GM21825 (cell line): ENCODE measurements around the gene SUPV3L1.

Experiments used
- ATAC-seq: cut with Tn5 transposase; IDR thresholded peaks from one replicate; pipeline ENCODE4 v1.9.1; 2021; ENCODE audit warnings: mild to moderate bottlenecking, moderate library complexity; ENCODE audit not compliant: unreplicated experiment

SUPV3L1 gene

DNA sequence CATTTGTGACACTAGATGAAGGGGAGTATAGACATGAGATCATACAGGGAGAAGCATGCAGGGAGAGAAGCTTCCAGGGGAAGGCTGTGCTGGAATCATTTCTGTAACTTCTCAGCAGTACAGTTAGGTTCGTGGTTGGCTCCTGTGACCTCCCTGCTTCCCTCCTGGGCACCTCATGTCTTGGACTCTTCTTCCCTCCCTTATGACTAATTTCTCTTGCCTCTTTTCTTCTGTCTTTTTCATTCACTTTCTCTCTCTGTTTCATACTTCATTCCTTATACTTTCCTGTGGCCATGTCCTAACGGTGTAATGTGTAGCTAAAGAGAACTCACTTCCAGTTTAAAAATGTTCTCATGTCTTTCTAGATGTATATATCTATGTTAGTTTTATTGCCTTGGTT is 21.0 kb downstream of the SUPV3L1 start:
- ATAC-seq: no peak

DNA sequence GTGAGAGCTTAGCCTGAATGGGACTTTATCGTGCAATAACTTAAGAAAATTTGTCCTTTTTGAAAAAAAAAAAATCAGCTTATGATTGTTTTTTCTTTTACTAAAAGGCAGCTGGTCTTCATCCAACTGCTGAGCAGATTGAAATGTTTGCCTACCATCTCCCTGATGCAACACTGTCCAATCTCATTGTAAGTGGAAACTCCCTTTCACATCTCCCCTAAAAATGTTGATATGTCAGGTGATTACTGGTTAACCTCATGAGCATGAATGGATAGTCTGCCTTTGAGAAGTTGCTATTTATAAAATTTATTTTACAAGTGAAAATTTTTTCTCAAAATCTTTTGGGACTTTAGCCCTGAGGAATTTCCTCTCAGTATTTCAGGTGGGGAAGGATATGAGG is 22.3 kb downstream of the SUPV3L1 start:
- ATAC-seq: no peak

DNA sequence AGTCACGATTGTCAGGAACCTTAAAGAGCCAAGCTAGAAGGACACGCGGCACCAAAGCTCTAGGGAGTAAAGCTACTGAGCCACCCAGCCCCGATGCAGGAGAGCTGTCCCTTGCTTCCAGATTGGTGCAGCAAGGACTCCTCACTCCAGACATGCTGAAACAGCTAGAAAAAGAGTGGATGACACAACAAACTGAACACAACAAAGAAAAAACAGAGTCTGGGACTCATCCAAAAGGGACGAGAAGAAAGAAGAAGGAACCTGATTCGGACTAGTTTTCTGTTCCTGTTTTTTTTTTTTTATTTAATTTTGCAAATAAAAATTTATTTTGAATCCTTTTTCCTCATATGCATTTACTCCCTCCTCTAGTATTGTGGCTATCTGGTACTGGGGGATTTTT is 28.7 kb downstream of the SUPV3L1 start:
- ATAC-seq: no peak

DNA sequence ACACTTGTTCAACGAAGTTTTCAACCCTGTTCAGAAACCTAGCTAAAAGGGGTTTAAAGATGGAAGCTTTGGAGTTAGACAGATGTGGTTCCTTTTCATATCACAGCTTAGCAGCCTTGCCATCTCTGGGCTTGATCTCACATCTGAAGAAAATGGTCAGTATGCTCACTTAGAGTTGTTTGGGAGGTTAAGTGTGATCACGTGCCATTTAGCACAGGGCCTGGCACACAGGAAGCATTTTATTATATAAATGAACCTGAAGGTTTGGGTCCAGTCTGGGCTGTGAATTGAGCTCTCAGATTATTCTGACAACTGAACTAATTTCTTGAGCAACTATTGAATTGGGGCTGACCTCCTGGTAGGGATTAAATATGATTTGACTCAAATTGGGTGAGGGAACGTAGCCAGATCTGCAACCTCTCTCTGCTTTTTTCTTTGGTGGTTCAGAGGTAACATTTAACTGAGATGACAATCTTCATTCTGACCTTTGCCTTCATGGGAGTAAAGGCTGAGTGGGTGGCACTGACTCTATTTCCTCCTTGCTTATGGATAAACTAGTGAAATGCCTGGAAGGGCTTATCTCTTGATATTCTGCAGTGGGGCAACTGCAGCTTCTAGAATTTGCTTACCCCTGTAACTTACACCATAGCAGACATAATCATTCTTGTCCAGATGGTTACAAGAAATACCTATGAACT is 29.9 kb downstream of the SUPV3L1 start:
- no peak for ATAC-seq

DNA sequence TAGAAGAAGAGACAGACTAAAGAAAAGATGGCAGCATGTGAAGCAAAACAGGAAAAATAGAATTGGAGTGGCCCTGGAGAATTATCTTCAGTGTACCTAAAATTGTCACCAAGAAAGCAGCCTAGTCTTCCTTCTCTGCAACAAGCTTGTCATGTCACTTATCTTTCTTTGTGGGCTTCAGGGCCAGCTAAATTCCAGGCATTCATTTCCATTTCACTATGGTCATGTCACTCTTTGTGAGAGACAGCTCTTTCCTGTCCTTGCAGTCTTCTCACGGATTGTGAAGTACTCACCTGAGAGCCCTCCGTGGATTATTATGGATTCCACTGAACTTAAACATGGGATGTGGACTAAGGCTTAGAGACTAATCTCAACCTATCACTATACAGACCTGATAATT is 31.1 kb downstream of the SUPV3L1 start:
- ATAC-seq: no peak

DNA sequence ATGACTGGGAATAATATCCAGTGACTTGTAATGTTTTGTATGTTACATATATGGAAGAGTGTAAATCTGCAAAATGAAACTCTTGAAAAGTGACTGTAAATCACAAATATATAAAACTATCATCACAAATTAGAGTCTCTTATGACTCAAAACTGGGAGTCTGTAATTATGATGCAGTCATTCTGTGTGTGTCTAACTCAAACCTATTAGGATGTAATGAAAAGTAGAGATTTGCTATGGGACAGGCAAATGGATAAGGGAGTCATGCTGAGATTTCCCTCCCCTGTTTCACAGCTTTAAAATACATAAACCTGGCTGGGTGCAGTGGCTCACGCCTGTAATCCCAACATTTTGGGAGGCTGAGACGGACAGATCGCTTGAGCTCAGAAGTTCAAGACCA is 31.5 kb downstream of the SUPV3L1 start:
- ATAC-seq: no peak

DNA sequence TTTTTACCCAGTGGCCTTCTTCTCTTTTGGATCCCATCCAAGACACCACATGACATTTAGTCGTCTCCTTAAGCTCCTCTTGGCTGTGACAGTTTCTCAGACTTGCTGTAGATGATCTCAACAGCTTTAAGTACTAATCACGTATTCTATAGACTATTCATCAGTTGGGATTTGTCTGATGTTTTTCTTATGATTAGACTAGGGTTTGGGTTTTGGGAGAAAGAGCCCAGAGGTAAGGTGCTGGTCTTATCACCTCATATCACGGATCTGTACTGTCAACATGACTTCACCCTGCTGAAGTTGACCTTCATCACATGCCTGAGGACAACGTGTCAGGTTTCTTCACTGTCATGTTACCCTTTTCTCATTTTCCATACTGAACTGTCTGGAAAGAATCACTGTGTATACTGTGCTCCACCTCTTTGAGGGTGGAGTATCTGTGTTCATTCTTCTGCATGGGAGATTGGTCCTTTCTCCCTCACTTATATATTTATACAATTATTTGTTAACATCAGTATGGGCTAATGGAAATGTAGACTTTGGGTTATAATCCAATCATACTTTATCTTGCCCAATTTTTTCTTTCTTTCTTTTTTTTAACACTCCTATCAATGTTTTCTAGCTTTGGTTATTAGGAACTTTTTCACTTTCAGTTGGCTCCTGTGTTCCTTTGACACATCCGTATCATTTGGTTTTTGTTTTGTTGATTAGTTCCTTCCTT is 33.7 kb downstream of the SUPV3L1 start:
- ATAC-seq: no peak

DNA sequence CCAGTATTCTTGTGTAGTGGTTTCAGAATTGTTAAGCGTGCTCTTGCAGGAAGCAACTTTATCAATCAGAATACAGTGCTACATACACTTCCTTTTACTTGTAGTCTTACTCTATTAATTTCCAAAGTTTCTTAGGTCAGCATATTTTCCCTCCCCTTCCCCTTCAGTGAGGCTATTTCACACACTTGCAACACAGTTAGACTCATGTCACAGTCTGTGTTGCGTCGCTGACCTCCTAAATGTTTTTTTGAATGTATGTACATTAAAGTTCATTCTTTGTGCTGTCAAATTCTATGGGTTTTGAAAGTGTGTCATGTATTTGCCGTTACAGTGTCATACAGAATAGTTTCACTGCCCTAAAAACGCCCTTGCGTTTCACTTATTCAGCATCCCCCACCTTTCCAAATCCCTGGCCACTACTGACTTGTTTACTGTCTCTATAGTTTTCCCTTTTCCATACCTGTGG is 34.7 kb downstream of the SUPV3L1 start:
- no peak for ATAC-seq

DNA sequence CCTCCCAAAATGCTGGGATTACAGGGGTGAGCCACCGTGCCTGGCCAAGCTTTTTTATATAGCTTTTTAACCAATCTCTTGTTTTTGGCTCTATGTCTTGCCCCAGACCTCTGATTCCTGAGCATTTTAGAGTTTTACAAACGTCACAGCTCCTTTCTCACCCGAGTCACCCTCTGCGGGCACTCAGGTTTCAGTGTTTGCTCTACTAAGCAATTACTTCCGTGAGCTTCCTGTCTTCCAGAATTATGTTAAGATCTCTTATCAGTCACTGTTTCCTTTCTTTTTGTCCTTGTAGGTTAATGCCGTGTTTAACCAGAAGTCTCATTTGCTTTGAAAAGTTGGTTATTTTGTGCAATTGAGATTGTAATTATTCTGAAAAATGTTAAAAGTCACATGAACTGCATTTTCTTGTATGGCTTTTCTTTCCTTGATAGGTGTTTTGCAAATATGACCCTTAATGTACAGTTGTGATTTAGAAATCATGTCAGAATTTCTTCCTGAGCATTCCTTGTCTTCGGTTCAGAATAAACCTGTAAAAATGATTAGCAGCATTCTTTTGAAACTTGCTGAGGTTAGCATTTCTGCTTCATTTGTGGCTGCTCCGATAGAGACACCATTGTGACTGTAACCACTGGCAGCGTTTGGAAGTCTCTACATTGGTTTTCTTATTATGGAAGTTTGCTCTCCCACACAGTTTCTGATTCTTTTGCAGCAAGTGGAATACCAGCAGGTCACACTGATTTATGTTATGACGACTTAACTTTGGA is 35.6 kb downstream of the SUPV3L1 start:
- no peak for ATAC-seq

DNA sequence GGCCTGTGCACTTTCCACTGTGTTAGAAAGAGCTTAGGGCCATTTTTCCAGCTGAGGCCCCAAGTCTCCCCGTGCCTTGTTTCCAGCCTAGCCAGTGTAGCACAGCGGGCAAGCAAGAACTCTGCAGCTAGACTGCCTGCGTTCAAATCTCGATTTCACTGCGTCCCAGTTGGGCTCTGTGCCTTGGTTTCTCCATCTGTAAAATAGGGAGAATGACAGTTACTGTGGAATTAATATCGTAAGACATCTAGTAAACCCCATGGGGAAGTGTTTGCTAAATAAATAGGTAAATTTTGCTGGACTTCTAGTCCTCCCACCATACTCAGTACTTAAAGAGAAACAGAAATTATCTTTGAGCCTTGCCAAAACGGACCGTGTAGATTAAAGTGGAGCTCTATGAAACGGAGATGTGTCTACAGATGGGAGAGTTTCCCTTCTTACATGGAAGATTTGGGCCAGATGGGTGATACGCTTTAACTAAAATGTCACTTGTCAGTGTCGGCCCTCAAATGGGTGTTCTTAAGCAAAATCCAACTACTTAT is 36.6 kb downstream of the SUPV3L1 start:
- ATAC-seq: no peak

DNA sequence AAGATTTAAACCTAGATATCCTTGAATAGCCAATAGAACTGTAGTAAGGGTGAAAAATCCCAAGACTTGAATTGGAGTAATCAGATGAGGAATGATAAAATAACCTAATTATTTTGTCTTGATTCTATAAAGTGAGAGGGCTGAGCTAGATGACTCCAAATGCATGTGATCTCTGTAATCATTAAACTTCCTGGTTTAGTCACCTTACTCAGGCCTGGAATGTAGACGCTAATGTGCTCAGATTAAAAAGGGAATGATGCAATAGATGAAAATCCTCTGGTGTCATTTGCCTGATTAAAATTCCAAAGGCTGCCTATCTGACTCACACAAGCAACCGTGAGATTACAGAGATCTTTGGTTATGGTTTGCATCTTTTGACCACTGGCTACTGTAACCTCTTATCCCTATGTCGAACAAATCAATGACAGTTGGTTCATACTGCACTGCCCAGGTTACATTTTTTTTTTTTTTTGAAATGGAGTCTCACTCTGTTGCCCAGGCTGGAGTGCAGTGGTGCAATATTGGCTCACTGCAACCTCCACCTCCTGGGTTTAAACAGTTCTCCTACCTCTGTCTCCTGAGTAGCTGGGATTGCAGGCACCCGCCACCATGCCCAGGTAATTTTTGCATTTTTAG is 37.2 kb downstream of the SUPV3L1 start:
- no peak for ATAC-seq

DNA sequence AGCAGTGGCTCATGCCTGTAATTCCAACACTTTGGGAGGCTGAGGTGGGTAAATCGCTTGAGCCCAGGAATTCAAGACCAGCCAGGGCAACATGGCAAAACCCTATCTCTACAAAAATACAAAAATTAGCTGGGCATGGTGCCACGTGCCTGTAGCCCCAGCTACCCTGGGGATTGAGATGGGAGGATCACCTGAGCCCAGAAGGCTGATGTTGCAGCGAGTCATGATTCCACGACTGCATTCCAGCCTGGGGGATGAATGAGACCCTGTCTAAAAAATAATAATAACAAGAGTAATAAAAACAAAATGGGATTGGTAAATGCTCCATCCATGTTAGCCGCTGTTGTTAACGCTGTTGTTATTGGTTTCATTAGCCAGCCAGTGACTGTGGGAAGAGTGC is 38.8 kb downstream of the SUPV3L1 start:
- ATAC-seq: no peak

DNA sequence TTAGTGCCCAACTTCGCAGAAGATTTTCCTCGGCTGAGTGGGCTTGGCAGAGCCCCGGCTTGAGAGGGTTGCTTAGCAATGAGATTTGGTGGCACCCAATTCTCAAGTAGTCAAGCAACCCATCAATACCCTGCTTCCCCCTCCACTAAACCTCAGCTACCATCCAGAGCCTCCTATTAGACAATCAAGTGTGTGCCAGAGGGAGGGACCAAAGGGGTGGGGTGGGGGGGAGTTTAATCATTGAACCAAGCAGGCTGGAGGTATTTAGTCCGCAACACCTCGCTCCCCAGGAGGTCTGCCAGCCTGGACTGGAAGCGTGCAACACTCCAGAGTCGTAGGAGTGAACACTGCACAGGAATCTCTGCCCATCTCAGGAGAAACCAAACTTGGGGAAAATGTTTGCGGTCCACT is 40.0 kb downstream of the SUPV3L1 start, which contains the start of gene HKDC1:
Gene HKDC1, plus strand, starts transcription at position 292 of the 411 bp plus-strand sequence. Its CDS starts 104 bp downstream, at position 396.
- ATAC-seq: no peak

DNA sequence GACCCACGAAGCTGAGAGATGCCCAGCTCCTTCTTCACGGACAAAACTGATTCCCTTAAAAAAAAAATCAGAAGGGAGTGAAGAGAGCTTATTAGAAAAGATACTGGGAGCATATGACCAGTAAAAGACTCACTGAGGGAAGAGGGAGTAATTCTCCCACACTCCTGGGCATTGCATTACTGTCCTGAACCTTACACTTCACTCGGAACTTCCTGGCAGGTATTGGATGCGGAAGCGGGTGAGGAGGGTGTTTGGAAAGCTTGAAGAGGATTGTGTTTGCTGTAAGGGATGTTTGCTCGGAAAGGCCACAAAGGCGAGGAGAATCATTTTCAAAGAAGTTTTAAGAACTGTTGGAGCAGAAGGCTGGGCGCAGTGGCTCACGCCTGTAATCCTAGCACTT is 40.5 kb downstream of the SUPV3L1 start:
- ATAC-seq: no peak

DNA sequence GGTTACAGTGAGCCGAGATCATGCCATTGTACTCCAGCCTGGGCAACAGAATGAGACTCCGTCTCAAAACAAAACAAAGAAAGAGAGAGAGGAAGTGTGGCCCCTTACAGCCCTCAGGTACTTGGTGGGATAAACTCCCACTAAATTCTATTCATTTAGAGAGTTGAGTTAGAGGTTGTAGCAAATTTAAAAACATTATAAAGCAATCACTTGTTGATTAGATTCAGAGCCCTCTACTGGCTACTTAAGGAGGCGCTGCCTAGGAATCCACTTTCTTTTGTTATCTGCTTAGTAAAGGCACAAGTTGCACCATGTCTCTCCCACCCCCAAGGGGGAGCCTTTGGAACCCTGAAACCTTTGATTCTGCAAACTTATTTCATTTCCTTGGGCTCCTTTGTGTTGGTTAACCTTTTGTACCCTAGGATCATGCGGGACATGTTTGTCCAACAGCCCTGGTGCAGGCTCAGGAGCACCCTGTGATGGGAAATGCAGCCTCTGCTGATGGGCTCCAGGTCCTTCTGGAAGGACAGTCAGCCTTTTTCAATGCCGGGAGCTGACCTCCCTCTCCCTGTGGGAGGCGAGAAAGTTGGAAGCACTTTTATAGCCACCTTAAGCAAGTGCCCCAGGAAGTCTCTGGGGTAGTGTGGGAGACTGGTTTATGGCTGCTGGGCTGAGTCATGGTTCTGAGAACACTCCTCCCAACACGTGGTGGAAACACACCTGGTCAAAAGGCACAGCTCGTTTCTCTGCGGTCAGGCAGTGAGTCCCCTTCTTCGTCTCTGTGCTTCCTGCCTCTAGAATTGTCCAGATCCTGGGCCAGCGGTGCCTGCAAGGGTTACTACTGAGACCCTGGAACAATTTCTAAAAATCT is 42.4 kb downstream of the SUPV3L1 start:
- peak; percentile 94 for ATAC-seq

DNA sequence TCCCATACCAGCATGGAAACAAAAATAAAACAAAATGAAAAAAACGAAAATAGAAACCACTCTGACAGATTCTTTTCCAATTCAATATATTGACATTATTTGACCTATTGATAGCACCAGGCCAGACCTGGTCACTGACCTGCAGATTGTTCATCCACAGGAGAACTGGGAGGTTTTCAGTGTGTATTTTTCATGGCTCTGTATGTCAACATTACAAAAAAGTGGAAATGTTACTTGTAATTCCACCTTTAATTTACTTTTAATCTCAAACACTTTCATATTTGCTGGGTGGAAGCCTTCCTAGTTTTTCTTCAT is 43.0 kb downstream of the SUPV3L1 start:
- ATAC-seq: peak; percentile 4

DNA sequence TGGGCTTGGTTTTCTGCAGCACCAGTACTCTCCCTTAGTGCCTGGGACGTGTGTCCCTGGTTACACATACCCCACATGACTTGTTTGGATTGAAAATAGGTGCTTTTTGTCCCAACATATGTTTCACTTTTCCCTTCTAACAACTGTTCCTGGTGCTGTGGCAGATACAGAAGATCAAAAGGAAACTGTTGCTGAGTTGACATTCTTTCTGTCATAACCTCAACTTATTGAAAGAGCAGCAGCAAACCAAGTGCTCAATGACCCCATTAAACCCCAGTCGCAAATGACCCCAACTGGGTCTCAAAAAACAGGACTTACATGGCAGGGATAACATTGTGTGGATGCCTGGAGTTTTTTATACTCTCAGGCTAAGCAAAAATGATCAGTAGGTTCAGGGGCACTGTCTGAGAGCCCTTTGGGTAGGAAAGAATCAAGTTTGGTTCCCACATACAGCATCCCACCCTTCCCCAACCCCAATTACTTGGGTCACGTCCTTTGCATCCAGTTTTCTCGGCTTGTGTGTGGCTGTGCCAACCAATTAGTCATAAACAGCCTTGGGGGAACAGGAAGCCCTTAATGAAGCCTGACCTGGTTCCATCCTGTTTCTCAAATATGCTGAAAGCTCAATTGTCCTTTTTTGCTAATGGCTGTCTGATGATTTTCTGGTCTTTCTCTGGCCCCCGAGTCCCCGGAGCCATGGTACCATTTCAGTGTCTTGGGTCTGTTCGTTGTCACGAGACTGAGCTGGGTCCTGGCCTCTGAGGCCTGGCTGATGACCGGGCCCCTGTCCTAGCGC is 45.0 kb downstream of the SUPV3L1 start:
- ATAC-seq: no peak

DNA sequence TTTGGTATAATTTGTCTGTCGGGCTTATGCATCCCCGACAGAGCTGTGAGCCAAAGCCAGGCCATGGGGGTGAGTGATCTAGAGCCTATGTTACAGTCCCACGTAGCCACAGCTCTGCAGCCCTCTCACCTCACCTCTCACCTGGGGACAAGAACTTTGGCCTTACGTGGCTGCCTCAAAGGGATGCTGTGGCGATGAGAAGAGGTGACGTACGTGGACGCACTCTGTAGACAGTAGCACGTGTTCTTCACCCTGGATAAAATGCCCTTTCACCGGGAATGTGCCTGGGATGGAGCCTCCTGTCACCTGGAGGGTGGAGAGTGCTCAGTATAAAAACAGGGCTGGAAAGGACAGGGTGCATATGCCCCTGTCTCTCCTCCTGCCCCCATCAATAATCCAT is 45.6 kb downstream of the SUPV3L1 start:
- ATAC-seq: no peak

DNA sequence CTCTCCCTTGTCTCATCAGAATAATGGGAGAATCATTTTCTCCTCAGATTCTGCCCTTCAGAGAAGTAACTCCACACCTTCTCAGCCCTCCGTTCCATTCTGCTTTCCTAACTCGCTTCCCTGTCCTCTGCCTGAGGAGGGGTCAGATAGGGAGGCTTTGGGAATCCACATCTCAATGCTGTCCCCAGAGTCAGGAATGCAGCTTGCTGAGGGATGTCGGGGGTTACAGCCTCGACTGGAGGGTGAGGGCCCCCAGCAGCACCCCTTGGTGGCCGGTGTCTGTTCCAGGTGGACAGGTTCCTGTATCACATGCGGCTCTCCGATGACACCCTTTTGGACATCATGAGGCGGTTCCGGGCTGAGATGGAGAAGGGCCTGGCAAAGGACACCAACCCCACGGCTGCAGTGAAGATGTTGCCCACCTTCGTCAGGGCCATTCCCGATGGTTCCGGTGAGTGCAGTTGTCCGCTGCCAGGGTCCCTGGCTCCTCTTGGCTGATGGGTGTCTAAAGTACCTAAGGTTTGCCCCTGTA is 47.0 kb downstream of the SUPV3L1 start:
- no peak for ATAC-seq
